Memory B cell (primary cell): ENCODE results near the gene MAPKAPK2.

Experiments used
- ATAC-seq: fragments of 150-1000 bp; cut with Tn5 transposase; 2 replicates; pipeline ENCODE4 v1.10.0; 2021; ENCODE audit warnings: low read depth, mild to moderate bottlenecking, moderate library complexity
- DNase-seq, 2 donors: peaks; one replicate each; pipeline ENCODE4 v3.0.0; 2022; ENCODE audit warnings: low spot score in 2 of 2
- H3K27ac Mint-ChIP-seq: one replicate; pipeline ENCODE4 v1.8.0; 2022; ENCODE audit warnings: mild to moderate bottlenecking, moderate library complexity, mixed read lengths
- H3K27me3 Mint-ChIP-seq: one replicate; pipeline ENCODE4 v1.8.0; 2022; ENCODE audit warnings: mixed read lengths
- H3K36me3 Mint-ChIP-seq: one replicate; pipeline ENCODE4 v1.8.0; 2022; ENCODE audit warnings: mild to moderate bottlenecking, mixed read lengths
- H3K4me1 Mint-ChIP-seq: one replicate; pipeline ENCODE4 v1.8.0; 2022; ENCODE audit warnings: mixed read lengths
- H3K4me3 Mint-ChIP-seq: one replicate; pipeline ENCODE4 v1.8.0; 2022; ENCODE audit warnings: mild to moderate bottlenecking, moderate library complexity, mixed read lengths
- H3K9me3 Mint-ChIP-seq: one replicate; pipeline ENCODE4 v1.8.0; 2022; ENCODE audit warnings: mixed read lengths

The MAPKAPK2 gene

GRCh38 chr1:206708058-206708457 is 23.4 kb downstream of the MAPKAPK2 start:
- H3K36me3 Mint-ChIP-seq, result peaks cover 6% of the 10 kb centered on the region
- no peaks in the 10 kb centered on the region for H3K27me3 Mint-ChIP-seq
- no peak for DNase-seq
- no peaks in the 10 kb centered on the region for H3K9me3 Mint-ChIP-seq
- ATAC-seq, result peak; percentile 70
- H3K27ac Mint-ChIP-seq, result peak overlapping the region; percentile 4
- peaks cover 70% of the 10 kb centered on the region for H3K4me1 Mint-ChIP-seq
- peak overlapping the region; percentile 59 for H3K4me3 Mint-ChIP-seq

- no peak for ATAC-seq
- Mint-ChIP-seq H3K4me3 (peak overlapping the region; percentile 38), H3K27me3 (no peaks in the 10 kb centered on the region), H3K27ac (no peak overlapping the region), H3K4me1 (peaks cover 69% of the 10 kb centered on the region), H3K9me3 (no peaks in the 10 kb centered on the region), H3K36me3 (peaks cover 6% of the 10 kb centered on the region)
- DNase-seq, result no peak
Observed at GRCh38 chr1:206708882-206709281, 24.2 kb downstream of the MAPKAPK2 start.

GRCh38 chr1:206709322-206709721 is 24.6 kb downstream of the MAPKAPK2 start:
- ATAC-seq (no peak), DNase-seq (no peak)
- Mint-ChIP-seq H3K36me3 (peaks cover 6% of the 10 kb centered on the region), H3K9me3 (no peaks in the 10 kb centered on the region), H3K4me1 (peaks cover 65% of the 10 kb centered on the region), H3K27ac (no peak overlapping the region), H3K4me3 (peak overlapping the region; percentile 38), H3K27me3 (no peaks in the 10 kb centered on the region)

GRCh38 chr1:206709772-206710459 is 25.2 kb downstream of the MAPKAPK2 start:
- Mint-ChIP-seq H3K4me3 (no peak overlapping the region), H3K9me3 (no peaks in the 10 kb centered on the region), H3K36me3 (peaks cover 6% of the 10 kb centered on the region), H3K4me1 (peaks cover 63% of the 10 kb centered on the region), H3K27me3 (no peaks in the 10 kb centered on the region), H3K27ac (peak overlapping the region; percentile 35)
- DNase-seq (no peak), ATAC-seq (no peak)

GRCh38 chr1:206710460-206710823 is 25.7 kb downstream of the MAPKAPK2 start:
- H3K9me3 Mint-ChIP-seq, result no peaks in the 10 kb centered on the region
- ATAC-seq (no peak), DNase-seq (no peak)
- H3K36me3 Mint-ChIP-seq, result peaks cover 6% of the 10 kb centered on the region
- peaks cover 63% of the 10 kb centered on the region for H3K4me1 Mint-ChIP-seq
- no peak overlapping the region for H3K4me3 Mint-ChIP-seq
- peak overlapping the region; percentile 35 for H3K27ac Mint-ChIP-seq
- no peaks in the 10 kb centered on the region for H3K27me3 Mint-ChIP-seq

GRCh38 chr1:206713070-206713469 is 28.4 kb downstream of the MAPKAPK2 start:
- Mint-ChIP-seq H3K9me3 (no peaks in the 10 kb centered on the region), H3K36me3 (peaks cover 6% of the 10 kb centered on the region), H3K4me1 (peaks cover 67% of the 10 kb centered on the region), H3K27ac (peak overlapping the region; percentile 4), H3K27me3 (no peaks in the 10 kb centered on the region), H3K4me3 (no peak overlapping the region)
- DNase-seq, result no peak
- no peak for ATAC-seq

- H3K27ac Mint-ChIP-seq, result no peak overlapping the region
- ATAC-seq, result no peak
- H3K36me3 Mint-ChIP-seq, result peaks cover 6% of the 10 kb centered on the region
- peak overlapping the region; percentile 13 for H3K4me3 Mint-ChIP-seq
- no peaks in the 10 kb centered on the region for H3K9me3 Mint-ChIP-seq
- H3K4me1 Mint-ChIP-seq, result peaks cover 64% of the 10 kb centered on the region
- DNase-seq, result no peak
- H3K27me3 Mint-ChIP-seq, result no peaks in the 10 kb centered on the region
Observed at GRCh38 chr1:206713910-206714312, 29.2 kb downstream of the MAPKAPK2 start.

- DNase-seq, result no peak
- Mint-ChIP-seq H3K4me1 (peaks cover 65% of the 10 kb centered on the region), H3K9me3 (no peaks in the 10 kb centered on the region)
Observed at GRCh38 chr1:206714331-206715058, 29.8 kb downstream of the MAPKAPK2 start.

GRCh38 chr1:206715120-206715519 is 30.4 kb downstream of the MAPKAPK2 start:
- H3K4me3 Mint-ChIP-seq, result peak overlapping the region; percentile 33
- peak overlapping the region; percentile 26 for H3K27ac Mint-ChIP-seq

More at GRCh38 chr1:206714331-206715058, 29.8 kb downstream of the MAPKAPK2 start:
- Mint-ChIP-seq H3K4me3 (no peak overlapping the region), H3K36me3 (peaks cover 5% of the 10 kb centered on the region), H3K27me3 (no peaks in the 10 kb centered on the region), H3K27ac (peak overlapping the region; percentile 26)
- ATAC-seq, result no peak

GRCh38 chr1:206715552-206716158 is 30.9 kb downstream of the MAPKAPK2 start:
- peaks cover 57% of the 10 kb centered on the region for H3K4me1 Mint-ChIP-seq
- H3K9me3 Mint-ChIP-seq, result no peaks in the 10 kb centered on the region
- ATAC-seq (no peak), DNase-seq (no peak)
- H3K4me3 Mint-ChIP-seq, result no peak overlapping the region
- H3K36me3 Mint-ChIP-seq, result peaks cover 2% of the 10 kb centered on the region
- no peaks in the 10 kb centered on the region for H3K27me3 Mint-ChIP-seq
- peak overlapping the region; percentile 85 for H3K27ac Mint-ChIP-seq

More at GRCh38 chr1:206715120-206715519, 30.4 kb downstream of the MAPKAPK2 start:
- Mint-ChIP-seq H3K27me3 (no peaks in the 10 kb centered on the region), H3K36me3 (peaks cover 5% of the 10 kb centered on the region), H3K9me3 (no peaks in the 10 kb centered on the region), H3K4me1 (peaks cover 62% of the 10 kb centered on the region)
- DNase-seq (no peak), ATAC-seq (no peak)

GRCh38 chr1:206716159-206716869 is 31.6 kb downstream of the MAPKAPK2 start:
- DNase-seq (no peak), ATAC-seq (no peak)
- no peak overlapping the region for H3K4me3 Mint-ChIP-seq
- peak overlapping the region; percentile 85 for H3K27ac Mint-ChIP-seq
- H3K9me3 Mint-ChIP-seq, result no peaks in the 10 kb centered on the region
- H3K4me1 Mint-ChIP-seq, result peaks cover 62% of the 10 kb centered on the region
- peaks cover 4% of the 10 kb centered on the region for H3K36me3 Mint-ChIP-seq
- no peaks in the 10 kb centered on the region for H3K27me3 Mint-ChIP-seq

GRCh38 chr1:206716870-206717673 is 32.4 kb downstream of the MAPKAPK2 start:
- Mint-ChIP-seq H3K4me3 (peak overlapping the region; percentile 45), H3K27ac (peak overlapping the region; percentile 85), H3K36me3 (peaks cover 2% of the 10 kb centered on the region), H3K4me1 (peaks cover 63% of the 10 kb centered on the region), H3K9me3 (no peaks in the 10 kb centered on the region), H3K27me3 (no peaks in the 10 kb centered on the region)
- DNase-seq (no peak), ATAC-seq (peak; percentile 23)

- Mint-ChIP-seq H3K27ac (peak overlapping the region; percentile 85), H3K4me3 (peak overlapping the region; percentile 45), H3K9me3 (no peaks in the 10 kb centered on the region), H3K4me1 (peaks cover 60% of the 10 kb centered on the region), H3K36me3 (peaks cover 2% of the 10 kb centered on the region), H3K27me3 (no peaks in the 10 kb centered on the region)
- ATAC-seq (no peak), DNase-seq (no peak)
Observed at GRCh38 chr1:206717674-206717989, 32.9 kb downstream of the MAPKAPK2 start.
